H1 (cell line): ENCODE results near the gene COL4A2. TPM values are rescaled to one million over a fixed set of nuclear protein-coding genes. Genes with fewer than 3 reads are reported as not detected.

ENCODE experiments used
- CEBPB ChIP-seq: IDR thresholded peaks from 2 replicates; pipeline ENCODE4 v1.6.1; 2012; ENCODE audit warnings: low read depth, low read length
- CTBP2 ChIP-seq: IDR thresholded peaks from 2 replicates; pipeline ENCODE4 v1.7.0; 2011; ENCODE audit warnings: borderline replicate concordance, mild to moderate bottlenecking, moderate library complexity, mixed read lengths, low read length; ENCODE audit not compliant: insufficient read depth, insufficient read length
- GTF2F1 ChIP-seq: IDR thresholded peaks from 2 replicates; pipeline ENCODE4 v1.6.1; 2012; ENCODE audit warnings: low read depth, low read length, improper control_type of control experiment, borderline replicate concordance
- KDM4A ChIP-seq: IDR thresholded peaks from one replicate; pipeline ENCODE4 v1.7.1; 2012; ENCODE audit warnings: low read depth, mild to moderate bottlenecking, moderate library complexity, low read length, inconsistent platforms; ENCODE audit not compliant: severe bottlenecking
- RXRA ChIP-seq: IDR thresholded peaks from 2 replicates; pipeline ENCODE4 v1.6.1; 2011; ENCODE audit warnings: low read depth, mild to moderate bottlenecking, low read length, moderate library complexity; ENCODE audit not compliant: insufficient read depth
- TAF7 ChIP-seq: optimal IDR thresholded peaks from 2 replicates; pipeline ENCODE3; 2011; ENCODE audit warnings: low read depth, mild to moderate bottlenecking, inconsistent platforms, low read length, moderate library complexity, borderline replicate concordance
- polyA plus RNA-seq, 7 experiments: library from polyadenylated mRNA; depleted of rRNA in 3 of 7; stranded (reverse) in 5 of 7; unstranded in 2 of 7; fragments of >200 nt in 5 of 7; fragments of 200-250 nt in 2 of 7; gene quantifications; 1 replicate in 5 of 7; 2 replicates in 1 of 7; 4 replicates in 1 of 7; pipeline versions ENCODE4 v1.2.1 to v1.2.3, GENCODE V29; 2011 to 2013; ENCODE audit warnings: missing spikeins in 2 of 7, mixed read lengths in 2 of 7
- total RNA-seq: library from RNA; stranded (reverse); fragmentation: NEBNext Ultra II Directional; extraction: Animal tissue kit (Norgen Biotek cat#: 25700); gene quantifications from 2 replicates; pipeline ENCODE4 v1.2.1, GENCODE V29; 2021
- TF ChIP-seq, protein P1 (sequence below): IDR thresholded peaks from 2 replicates; pipeline ENCODE4 v1.6.1; 2011; ENCODE audit warnings: low read depth, mild to moderate bottlenecking, low read length; ENCODE audit not compliant: insufficient read depth
- TF ChIP-seq, protein P2 (sequence below), 3 experiments: IDR thresholded peaks; 1 replicate in 2 of 3; 2 replicates in 1 of 3; pipeline versions ENCODE4 v1.5.1 to v1.6.1; 2011; ENCODE audit warnings: low read length in 3 of 3, mild to moderate bottlenecking in 3 of 3, inconsistent platforms in 2 of 3, low read depth in 1 of 3, moderate library complexity in 1 of 3; ENCODE audit not compliant: insufficient read depth in 1 of 3; ENCODE audit errors: control extremely low read depth in 1 of 3
- TF ChIP-seq, protein P3 (sequence below): IDR thresholded peaks from 2 replicates; pipeline ENCODE4 v1.6.1; 2012; ENCODE audit warnings: low read length, inconsistent platforms

Gene COL4A2
- total and polyA plus RNA-seq, 2 of the 8 experiments (the other 6 are each of a cell fraction or from before 2014, with no cell fraction given): 80.4 to 87.3 TPM

DNA sequence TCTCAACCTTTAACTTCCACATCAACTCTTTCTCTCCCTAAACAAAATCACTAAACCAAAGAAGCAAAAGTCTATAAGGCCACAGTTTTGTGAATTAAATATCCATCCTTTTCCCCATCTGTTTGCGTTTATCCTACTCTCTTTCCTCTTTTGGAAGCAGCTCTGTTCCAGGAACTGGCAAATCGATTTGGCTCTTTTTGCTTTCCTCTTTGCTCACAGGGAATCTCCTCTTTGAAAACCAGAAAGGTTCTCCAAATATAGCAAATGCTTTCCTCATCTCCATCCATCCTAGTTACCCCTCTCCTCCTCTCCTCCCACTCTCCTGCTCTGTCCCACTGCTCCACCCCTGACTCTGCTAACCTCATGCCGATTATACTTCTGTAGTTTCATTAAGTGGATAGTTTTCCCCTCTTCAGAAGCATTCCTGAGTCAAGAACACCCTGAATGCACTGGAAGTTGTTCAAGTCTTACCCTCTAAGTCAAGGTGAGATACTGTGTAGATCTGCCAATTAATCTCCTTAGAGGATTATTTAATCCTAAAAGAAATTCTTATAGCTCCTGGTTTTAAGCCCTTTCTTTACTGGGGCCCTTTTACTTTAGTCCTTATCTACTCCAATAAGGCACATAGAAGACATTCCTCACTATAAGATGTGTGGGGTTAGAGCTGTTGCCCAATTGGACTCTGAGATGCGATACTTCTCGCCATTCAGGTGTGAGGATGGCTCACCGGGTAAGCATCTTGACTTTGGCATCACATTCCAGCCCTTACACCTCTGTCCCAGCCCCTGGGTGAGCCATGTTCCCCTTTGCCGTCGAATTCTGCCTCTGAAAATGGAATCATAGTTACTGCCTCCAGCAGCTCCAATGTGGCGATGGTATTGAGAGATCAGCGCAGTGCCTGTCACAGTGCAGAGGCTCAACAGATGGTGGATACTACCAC is 67.6 kb downstream of the COL4A2 start (continued):
- TF ChIP-seq RXRA (no peak), CTBP2 (no peak), TAF7 (no peak), KDM4A (no peak), GTF2F1 (no peak), CEBPB (no peak)
- TF ChIP-seq, protein P1, sequence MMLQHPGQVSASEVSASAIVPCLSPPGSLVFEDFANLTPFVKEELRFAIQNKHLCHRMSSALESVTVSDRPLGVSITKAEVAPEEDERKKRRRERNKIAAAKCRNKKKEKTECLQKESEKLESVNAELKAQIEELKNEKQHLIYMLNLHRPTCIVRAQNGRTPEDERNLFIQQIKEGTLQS: no peak
- TF ChIP-seq, protein P2, sequence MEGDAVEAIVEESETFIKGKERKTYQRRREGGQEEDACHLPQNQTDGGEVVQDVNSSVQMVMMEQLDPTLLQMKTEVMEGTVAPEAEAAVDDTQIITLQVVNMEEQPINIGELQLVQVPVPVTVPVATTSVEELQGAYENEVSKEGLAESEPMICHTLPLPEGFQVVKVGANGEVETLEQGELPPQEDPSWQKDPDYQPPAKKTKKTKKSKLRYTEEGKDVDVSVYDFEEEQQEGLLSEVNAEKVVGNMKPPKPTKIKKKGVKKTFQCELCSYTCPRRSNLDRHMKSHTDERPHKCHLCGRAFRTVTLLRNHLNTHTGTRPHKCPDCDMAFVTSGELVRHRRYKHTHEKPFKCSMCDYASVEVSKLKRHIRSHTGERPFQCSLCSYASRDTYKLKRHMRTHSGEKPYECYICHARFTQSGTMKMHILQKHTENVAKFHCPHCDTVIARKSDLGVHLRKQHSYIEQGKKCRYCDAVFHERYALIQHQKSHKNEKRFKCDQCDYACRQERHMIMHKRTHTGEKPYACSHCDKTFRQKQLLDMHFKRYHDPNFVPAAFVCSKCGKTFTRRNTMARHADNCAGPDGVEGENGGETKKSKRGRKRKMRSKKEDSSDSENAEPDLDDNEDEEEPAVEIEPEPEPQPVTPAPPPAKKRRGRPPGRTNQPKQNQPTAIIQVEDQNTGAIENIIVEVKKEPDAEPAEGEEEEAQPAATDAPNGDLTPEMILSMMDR (IDR thresholded peaks at IDR 0.05; ENCODE audit: control extremely low read depth in 1 of 3, insufficient read depth in 1 of 3, low read depth in 1 of 3, low read length in 3 of 3): no peak
- TF ChIP-seq, protein P3, sequence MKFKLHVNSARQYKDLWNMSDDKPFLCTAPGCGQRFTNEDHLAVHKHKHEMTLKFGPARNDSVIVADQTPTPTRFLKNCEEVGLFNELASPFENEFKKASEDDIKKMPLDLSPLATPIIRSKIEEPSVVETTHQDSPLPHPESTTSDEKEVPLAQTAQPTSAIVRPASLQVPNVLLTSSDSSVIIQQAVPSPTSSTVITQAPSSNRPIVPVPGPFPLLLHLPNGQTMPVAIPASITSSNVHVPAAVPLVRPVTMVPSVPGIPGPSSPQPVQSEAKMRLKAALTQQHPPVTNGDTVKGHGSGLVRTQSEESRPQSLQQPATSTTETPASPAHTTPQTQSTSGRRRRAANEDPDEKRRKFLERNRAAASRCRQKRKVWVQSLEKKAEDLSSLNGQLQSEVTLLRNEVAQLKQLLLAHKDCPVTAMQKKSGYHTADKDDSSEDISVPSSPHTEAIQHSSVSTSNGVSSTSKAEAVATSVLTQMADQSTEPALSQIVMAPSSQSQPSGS: no peak
- TF ChIP-seq, all 59 proteins: peak for 0
